Sciatic nerve (tissue), 2 donors: Measurements from ENCODE around the gene NIM1K. TPM values are rescaled to one million over a fixed set of nuclear protein-coding genes. Genes with fewer than 3 reads are reported as not detected.
"Not testable (repeated sequence)": the region's sequence is repeated elsewhere in the genome, so short reads cannot be mapped to it uniquely, and the experiment has no call there.

Experiments
- ATAC-seq: fragments of 200-7000 bp; cut with Tn5 transposase; one replicate; pipeline ENCODE4 v1.9.1; 2020; ENCODE audit warnings: mild to moderate bottlenecking, moderate library complexity
- DNase-seq: peaks from one replicate; pipeline ENCODE4 v3.0.0-alpha.2; 2020; ENCODE audit warnings: low spot score
- intact Hi-C: fragments of 100-400 bp; cut with DNase I; formaldehyde crosslinking; loops from one replicate; pipeline ENCODE4 v1.14.2; 2022
- total RNA-seq: library from RNA; stranded (reverse); fragmentation: NEBNext Ultra II Directional; extraction: Animal tissue kit (Norgen Biotek cat#: 25700); gene quantifications from one replicate; pipeline ENCODE4 v1.2.1, GENCODE V29; 2021
- donor health status: DM: no; HTN: no; CAD: no.
- donor health status: DM: no; HTN: no; CAD: no.

The NIM1K gene
- total RNA-seq, 1 donor from 2014 or later: 5.4 TPM

GRCh38 chr5:43303242-43303641, 111.2 kb downstream of the NIM1K start:
- intact Hi-C loops: no loop called here
- no peak for DNase-seq
- no peak for ATAC-seq

- no peak for ATAC-seq
- no peak for DNase-seq
- intact Hi-C loops: no loop called here
Observed at GRCh38 chr5:43304525-43304924, 112.5 kb downstream of the NIM1K start.

GRCh38 chr5:43305948-43306565, 114.0 kb downstream of the NIM1K start:
- DNase-seq (no peak), ATAC-seq (peak; percentile 75)
- intact Hi-C loops: no loop called here

- ATAC-seq, DNase-seq, intact Hi-C loops: not testable (repeated sequence)
Observed at GRCh38 chr5:43306954-43307353, 114.9 kb downstream of the NIM1K start.

GRCh38 chr5:43309122-43309521, 117.1 kb downstream of the NIM1K start:
- intact Hi-C loops: no loop called here
- DNase-seq: no peak
- ATAC-seq: no peak

- intact Hi-C loops: no loop called here
- ATAC-seq (no peak), DNase-seq (no peak)
Observed at GRCh38 chr5:43309637-43310036, 117.6 kb downstream of the NIM1K start.

GRCh38 chr5:43312076-43312661, 120.1 kb downstream of the NIM1K start:
- DNase-seq: no peak
- intact Hi-C loops: no loop called here
- ATAC-seq: no peak

GRCh38 chr5:43312699-43313034, 120.6 kb downstream of the NIM1K start:
- intact Hi-C loops: no loop called here
- no peak for DNase-seq
- ATAC-seq: no peak

GRCh38 chr5:43313035-43313853, 121.2 kb downstream of the NIM1K start, which contains the start of gene HMGCS1:
TSS of gene HMGCS1 (minus strand) at chr5:43313412. CDS start at chr5:43298965, 14,447 bp downstream.
- ATAC-seq: peak; percentile 99
- peak; percentile 99 for DNase-seq
- intact Hi-C loops: no loop called here

GRCh38 chr5:43313854-43314457, 121.9 kb downstream of the NIM1K start:
- ATAC-seq (no peak), DNase-seq (no peak)
- intact Hi-C loops: no loop called here

- ATAC-seq (no peak), DNase-seq (no peak)
- intact Hi-C loops: no loop called here
Observed at GRCh38 chr5:43314724-43315123, 122.7 kb downstream of the NIM1K start.

- intact Hi-C loops: no loop called here
- ATAC-seq (no peak), DNase-seq (no peak)
Observed at GRCh38 chr5:43315263-43315662, 123.2 kb downstream of the NIM1K start.

- ATAC-seq: no peak
- DNase-seq: no peak
- intact Hi-C loops: no loop called here
Observed at GRCh38 chr5:43315682-43316081, 123.7 kb downstream of the NIM1K start.

GRCh38 chr5:43316421-43316820, 124.4 kb downstream of the NIM1K start:
- intact Hi-C loops: no loop called here
- DNase-seq (no peak), ATAC-seq (no peak)

- DNase-seq (no peak), ATAC-seq (no peak)
- intact Hi-C loops: no loop called here
Observed at GRCh38 chr5:43320846-43321245, 128.8 kb downstream of the NIM1K start.

GRCh38 chr5:43323488-43323887, 131.5 kb downstream of the NIM1K start:
- ATAC-seq, DNase-seq, intact Hi-C loops: not testable (repeated sequence)

GRCh38 chr5:43325624-43326023, 133.6 kb downstream of the NIM1K start:
- DNase-seq, intact Hi-C loops, ATAC-seq: not testable (repeated sequence)
